BLaER1 (cell line): ENCODE measurements around the gene HIF1A.
"Not testable (repeated sequence)": the region's sequence is repeated elsewhere in the genome, so short reads cannot be mapped to it uniquely, and the experiment has no call there.

Experiments
- H3K27ac ChIP-seq: shearing (Covaris generic); formaldehyde crosslinking; 2 replicates; pipeline ENCODE4 v1.8.1; 2022
- H3K27me3 ChIP-seq: shearing (Covaris generic); formaldehyde crosslinking; 2 replicates; pipeline ENCODE4 v1.8.1; 2022
- H3K36me3 ChIP-seq: shearing (Covaris generic); formaldehyde crosslinking; 2 replicates; pipeline ENCODE4 v1.8.1; 2022
- H3K4me1 ChIP-seq: shearing (Covaris generic); formaldehyde crosslinking; 2 replicates; pipeline ENCODE4 v1.8.1; 2022
- H3K4me2 ChIP-seq: shearing (Covaris generic); formaldehyde crosslinking; 2 replicates; pipeline ENCODE4 v1.8.1; 2022
- H3K4me3 ChIP-seq: shearing (Covaris generic); formaldehyde crosslinking; 2 replicates; pipeline ENCODE4 v1.8.1; 2022
- H3K9ac ChIP-seq: shearing (Covaris generic); formaldehyde crosslinking; 2 replicates; pipeline ENCODE4 v1.8.1; 2022
- H3K9me3 ChIP-seq: shearing (Covaris generic); formaldehyde crosslinking; 2 replicates; pipeline ENCODE4 v1.8.1; 2022
- H4K20me1 ChIP-seq: shearing (Covaris generic); formaldehyde crosslinking; 2 replicates; pipeline ENCODE4 v1.8.1; 2022
- Cebpa-rat ChIP-seq: shearing (Covaris generic); IDR thresholded peaks from 2 replicates; pipeline ENCODE4 v1.8.1; 2022

HIF1A gene

DNA sequence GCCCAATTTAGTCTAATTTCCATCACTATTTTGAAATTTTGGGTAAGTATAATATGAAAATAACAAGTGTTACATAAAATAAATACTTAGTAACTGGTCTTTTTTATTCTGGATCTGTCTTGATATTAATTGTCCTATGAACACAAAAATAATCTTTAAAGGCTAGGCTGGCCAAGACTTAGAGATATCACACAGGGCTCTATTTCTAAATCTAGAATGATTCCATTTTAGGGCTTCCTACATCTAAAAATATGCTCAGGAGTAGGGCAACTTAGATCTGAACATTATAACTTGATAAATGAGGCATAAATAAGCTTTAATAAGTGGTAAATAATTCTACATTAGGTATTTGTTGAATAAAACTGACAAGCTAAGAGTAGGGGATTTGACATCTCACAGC is 43.8 kb downstream of the HIF1A start:
- Histone ChIP-seq H4K20me1 (peaks cover 62% of the 10 kb centered on the region; the same call in 1 of the 2 replicates), H3K4me3 (no peak overlapping the region), H3K27me3 (no peaks in the 10 kb centered on the region), H3K4me1 (peaks cover 13% of the 10 kb centered on the region), H3K4me2 (no peak overlapping the region), H3K36me3 (peaks cover 99% of the 10 kb centered on the region), H3K9ac (no peak overlapping the region), H3K27ac (no peak overlapping the region), H3K9me3 (no peaks in the 10 kb centered on the region)
- no peak for TF ChIP-seq Cebpa-rat

DNA sequence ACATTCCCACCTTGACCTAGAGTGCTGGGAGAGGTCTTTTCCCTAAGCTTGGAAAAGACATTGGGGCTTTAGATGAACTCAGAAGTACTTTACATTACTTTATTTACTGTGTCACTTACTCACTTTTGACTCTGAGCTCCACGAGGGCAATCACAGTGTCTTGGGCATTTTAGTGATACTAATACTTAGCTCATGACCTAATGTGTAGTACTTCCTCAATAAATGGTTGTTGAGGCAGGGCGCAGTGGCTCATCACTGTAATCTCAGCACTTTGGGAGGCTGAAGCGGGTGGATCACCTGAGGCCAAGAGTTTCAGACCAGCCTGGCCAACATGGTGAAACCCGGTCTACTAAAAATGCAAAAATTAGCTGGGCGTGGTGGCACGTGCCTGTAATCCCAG is 47.1 kb downstream of the HIF1A start:
- Histone ChIP-seq H3K4me3 (no peak overlapping the region), H3K4me1 (peaks cover 20% of the 10 kb centered on the region; the same call in 1 of the 2 replicates), H3K36me3 (peaks cover 99% of the 10 kb centered on the region), H3K4me2 (no peak overlapping the region), H3K27me3 (no peaks in the 10 kb centered on the region), H3K27ac (no peak overlapping the region), H4K20me1 (peaks cover 59% of the 10 kb centered on the region), H3K9ac (no peak overlapping the region), H3K9me3 (no peaks in the 10 kb centered on the region)
- TF ChIP-seq Cebpa-rat = no peak

DNA sequence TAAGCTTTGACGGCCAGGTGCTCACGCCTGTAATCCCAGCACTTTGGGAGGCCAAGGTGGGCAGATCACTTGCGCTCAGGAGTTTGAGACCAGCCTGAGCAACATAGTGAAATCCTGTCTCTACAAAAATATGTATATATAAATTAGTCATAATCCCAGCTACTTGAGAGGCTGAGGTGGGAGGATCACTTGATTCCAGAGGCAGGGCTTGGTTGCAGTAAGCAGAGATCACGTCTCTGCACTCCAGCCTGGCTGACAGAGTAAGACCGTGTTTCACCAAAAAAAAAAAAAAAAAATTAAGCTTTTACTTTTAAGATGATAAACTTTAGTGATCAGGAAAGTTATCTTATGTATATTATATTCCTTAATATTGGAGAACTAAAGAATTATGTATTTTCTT is 48.9 kb downstream of the HIF1A start:
- H3K27ac ChIP-seq = no peak overlapping the region
- no peak overlapping the region for H3K4me2 ChIP-seq
- peaks cover 82% of the 10 kb centered on the region for H3K36me3 ChIP-seq
- H4K20me1 ChIP-seq = peaks cover 57% of the 10 kb centered on the region
- H3K9me3 ChIP-seq = no peaks in the 10 kb centered on the region
- H3K27me3 ChIP-seq = no peaks in the 10 kb centered on the region
- no peak overlapping the region for H3K4me3 ChIP-seq
- no peak for TF ChIP-seq Cebpa-rat
- no peak overlapping the region for H3K9ac ChIP-seq
- H3K4me1 ChIP-seq = peaks cover 30% of the 10 kb centered on the region; the same call in 1 of the 2 replicates

DNA sequence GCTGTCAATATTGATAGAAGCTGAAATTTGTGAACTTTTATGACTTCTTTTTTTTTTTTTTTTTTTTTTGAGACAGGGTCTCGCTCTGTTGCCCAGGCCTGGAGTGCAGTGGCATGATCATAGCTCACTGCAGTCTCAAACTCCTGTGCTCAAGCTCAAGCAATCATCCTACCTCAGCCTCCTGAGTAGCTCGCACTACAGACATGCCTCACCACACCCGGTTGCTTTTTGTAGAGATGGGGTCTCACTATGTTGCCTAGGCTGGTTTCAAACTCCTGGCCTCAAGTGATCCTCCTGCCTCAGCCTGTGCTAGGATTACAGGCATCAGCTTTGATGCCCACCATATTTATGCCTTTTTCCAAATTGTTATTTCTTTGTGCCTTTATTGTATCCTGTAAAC is 51.0 kb downstream of the HIF1A start:
- not testable (repeated sequence) for H3K27me3 ChIP-seq, H3K27ac ChIP-seq, H3K9ac ChIP-seq, H3K4me3 ChIP-seq, H3K9me3 ChIP-seq
- Histone ChIP-seq H4K20me1 (peaks cover 67% of the 10 kb centered on the region), H3K4me1 (peaks cover 48% of the 10 kb centered on the region), H3K4me2 (peak overlapping the region; percentile 8; the same call in 1 of the 2 replicates), H3K36me3 (peaks cover 62% of the 10 kb centered on the region)

DNA sequence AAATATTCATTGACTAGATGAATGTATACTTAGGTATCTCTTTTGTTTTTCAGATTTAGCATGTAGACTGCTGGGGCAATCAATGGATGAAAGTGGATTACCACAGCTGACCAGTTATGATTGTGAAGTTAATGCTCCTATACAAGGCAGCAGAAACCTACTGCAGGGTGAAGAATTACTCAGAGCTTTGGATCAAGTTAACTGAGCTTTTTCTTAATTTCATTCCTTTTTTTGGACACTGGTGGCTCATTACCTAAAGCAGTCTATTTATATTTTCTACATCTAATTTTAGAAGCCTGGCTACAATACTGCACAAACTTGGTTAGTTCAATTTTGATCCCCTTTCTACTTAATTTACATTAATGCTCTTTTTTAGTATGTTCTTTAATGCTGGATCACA is 51.6 kb downstream of the HIF1A start:
- no peaks in the 10 kb centered on the region for H3K27me3 ChIP-seq
- H3K4me2 ChIP-seq = peak overlapping the region; percentile 5; the same call in 1 of the 2 replicates
- H3K9ac ChIP-seq = no peak overlapping the region
- H3K9me3 ChIP-seq = no peaks in the 10 kb centered on the region
- peaks cover 64% of the 10 kb centered on the region for H4K20me1 ChIP-seq
- H3K4me1 ChIP-seq = peaks cover 53% of the 10 kb centered on the region
- H3K36me3 ChIP-seq = peaks cover 56% of the 10 kb centered on the region
- no peak overlapping the region for H3K27ac ChIP-seq
- H3K4me3 ChIP-seq = no peak overlapping the region
- no peak for TF ChIP-seq Cebpa-rat

DNA sequence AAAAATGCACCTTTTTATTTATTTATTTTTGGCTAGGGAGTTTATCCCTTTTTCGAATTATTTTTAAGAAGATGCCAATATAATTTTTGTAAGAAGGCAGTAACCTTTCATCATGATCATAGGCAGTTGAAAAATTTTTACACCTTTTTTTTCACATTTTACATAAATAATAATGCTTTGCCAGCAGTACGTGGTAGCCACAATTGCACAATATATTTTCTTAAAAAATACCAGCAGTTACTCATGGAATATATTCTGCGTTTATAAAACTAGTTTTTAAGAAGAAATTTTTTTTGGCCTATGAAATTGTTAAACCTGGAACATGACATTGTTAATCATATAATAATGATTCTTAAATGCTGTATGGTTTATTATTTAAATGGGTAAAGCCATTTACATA is 52.0 kb downstream of the HIF1A start:
- Histone ChIP-seq H3K4me1 (peaks cover 58% of the 10 kb centered on the region), H4K20me1 (peaks cover 59% of the 10 kb centered on the region), H3K9me3 (no peaks in the 10 kb centered on the region), H3K27ac (no peak overlapping the region), H3K36me3 (peaks cover 52% of the 10 kb centered on the region), H3K4me2 (peak overlapping the region; percentile 5; the same call in 1 of the 2 replicates), H3K9ac (no peak overlapping the region), H3K27me3 (no peaks in the 10 kb centered on the region), H3K4me3 (no peak overlapping the region)
- TF ChIP-seq Cebpa-rat = no peak

DNA sequence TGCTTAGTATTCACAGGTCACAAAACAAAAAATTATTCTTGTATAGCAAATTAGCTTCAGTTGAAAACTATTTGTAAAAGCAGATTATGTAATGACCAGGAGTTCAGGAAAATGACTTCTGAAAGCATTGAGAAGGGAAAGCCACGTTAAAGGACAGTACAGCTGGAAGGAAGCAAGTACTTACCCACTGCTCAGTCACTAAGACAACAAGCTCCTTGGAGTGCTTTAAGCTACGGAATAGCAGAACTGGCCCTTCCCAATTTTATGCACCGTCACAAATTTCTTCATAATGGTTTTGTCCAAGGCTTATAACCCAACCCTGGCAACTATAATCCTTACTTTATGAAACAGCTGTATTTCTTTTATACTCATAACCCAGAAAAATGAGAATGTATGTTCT is 54.0 kb downstream of the HIF1A start:
- Histone ChIP-seq H3K27me3 (no peaks in the 10 kb centered on the region), H3K4me3 (peak overlapping the region; percentile 76; the same call in 1 of the 2 replicates), H3K9ac (no peak overlapping the region), H4K20me1 (peaks cover 44% of the 10 kb centered on the region), H3K36me3 (peaks cover 33% of the 10 kb centered on the region), H3K4me1 (peaks cover 66% of the 10 kb centered on the region), H3K4me2 (peak overlapping the region; percentile 94; the same call in 1 of the 2 replicates), H3K9me3 (no peaks in the 10 kb centered on the region), H3K27ac (no peak overlapping the region)
- no peak for TF ChIP-seq Cebpa-rat

DNA sequence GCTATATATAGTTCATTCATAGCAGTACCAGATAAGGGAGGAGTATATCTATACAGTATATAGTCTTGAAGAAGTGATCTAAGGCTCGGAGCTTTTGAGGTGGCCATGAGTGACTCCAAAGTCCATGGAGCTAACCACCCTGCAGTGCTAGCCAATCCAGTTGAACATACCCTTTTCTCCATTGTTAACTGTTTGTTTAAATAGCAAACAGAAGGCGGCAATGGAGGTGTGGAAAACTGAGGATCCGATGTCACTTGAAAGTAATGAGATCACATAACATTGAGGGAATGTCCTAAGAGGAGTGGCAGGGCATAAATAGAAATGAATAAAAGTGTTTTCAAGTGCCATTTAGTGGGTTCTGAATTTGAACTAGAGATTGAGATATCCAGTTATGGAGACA is 54.6 kb downstream of the HIF1A start:
- peak overlapping the region; percentile 94 for H3K4me2 ChIP-seq
- no peak overlapping the region for H3K27ac ChIP-seq
- peaks cover 27% of the 10 kb centered on the region for H3K36me3 ChIP-seq

DNA sequence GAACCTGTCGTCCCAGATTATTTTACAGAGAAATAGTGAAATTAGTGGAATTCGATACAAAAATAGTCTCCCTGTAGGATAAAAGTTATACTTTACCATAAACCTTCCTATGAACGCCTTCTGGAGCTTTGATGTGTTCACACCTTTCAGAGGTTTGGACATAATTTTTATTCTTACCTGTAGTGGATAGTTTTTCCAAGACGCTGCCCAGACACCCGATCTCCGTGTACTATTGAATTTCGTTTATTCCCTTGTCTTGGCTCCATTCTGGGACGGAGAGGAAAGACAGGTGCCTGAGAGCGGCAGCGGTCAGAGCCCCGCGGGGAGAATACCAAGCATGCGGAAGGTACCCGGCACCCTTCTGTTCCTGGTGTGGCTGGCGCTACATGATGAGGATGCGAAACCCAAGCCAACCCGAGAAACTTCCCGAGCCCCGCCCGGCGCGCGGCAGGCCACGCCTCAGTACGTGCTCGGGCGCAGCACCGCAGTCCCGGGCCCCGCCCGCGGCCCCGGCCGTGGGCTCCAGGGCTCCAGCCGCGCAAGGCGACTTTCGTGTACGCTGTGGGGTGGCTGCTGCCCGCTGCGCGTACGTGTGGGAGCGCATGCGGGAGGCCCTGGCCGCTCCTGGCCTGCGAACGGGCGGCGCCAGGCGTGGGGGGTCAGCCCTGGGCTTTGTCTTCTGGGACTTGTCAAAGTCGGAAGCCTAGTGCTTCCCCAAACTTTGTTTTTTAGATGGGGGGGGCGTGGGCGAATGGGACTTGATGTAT is 55.6 kb downstream of the HIF1A start:
- H3K4me3 ChIP-seq = peak overlapping the region; percentile 76
- H3K4me1 ChIP-seq = peaks cover 59% of the 10 kb centered on the region
- peak overlapping the region; percentile 81 for H3K9ac ChIP-seq
- H3K4me2 ChIP-seq = peak overlapping the region; percentile 94
- no peaks in the 10 kb centered on the region for H3K9me3 ChIP-seq
- no peak for TF ChIP-seq Cebpa-rat
- H4K20me1 ChIP-seq = peaks cover 31% of the 10 kb centered on the region
- H3K27me3 ChIP-seq = no peaks in the 10 kb centered on the region
- peaks cover 16% of the 10 kb centered on the region for H3K36me3 ChIP-seq
- peak overlapping the region; percentile 84 for H3K27ac ChIP-seq

More for the DNA sequence above, 54.6 kb downstream of the HIF1A start:
- Histone ChIP-seq H3K9ac (0 out of 2 replicates have a peak overlapping the region, but pooled peaks have one; percentile 4), H3K9me3 (no peaks in the 10 kb centered on the region), H4K20me1 (peaks cover 41% of the 10 kb centered on the region), H3K27me3 (no peaks in the 10 kb centered on the region), H3K4me1 (peaks cover 66% of the 10 kb centered on the region), H3K4me3 (peak overlapping the region; percentile 76)
- no peak for TF ChIP-seq Cebpa-rat

DNA sequence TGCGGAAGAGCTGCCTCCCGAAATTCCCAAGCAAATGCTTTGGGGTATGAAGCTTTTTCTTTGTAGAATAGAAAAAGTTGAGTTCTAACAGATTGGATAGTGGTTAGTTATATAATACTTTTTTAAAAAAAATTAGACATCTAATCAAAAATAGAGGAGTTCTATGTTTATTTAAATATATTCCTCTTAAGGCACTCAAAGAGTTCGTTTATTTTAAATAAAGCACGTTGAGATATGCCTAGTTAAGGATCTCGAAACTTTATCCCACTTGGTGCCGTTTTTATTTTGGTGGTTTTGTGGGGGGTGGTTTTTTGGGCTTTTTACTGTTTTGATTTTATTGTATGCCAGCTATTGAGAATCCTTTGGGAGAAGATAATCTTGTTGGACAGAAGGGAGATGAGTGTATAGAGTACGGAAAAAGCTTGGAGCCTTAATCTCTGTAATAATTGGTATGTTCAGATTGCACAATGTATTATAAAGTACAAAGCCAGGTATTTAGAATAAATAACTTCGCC is 56.2 kb downstream of the HIF1A start:
- Histone ChIP-seq H3K4me3 (peak overlapping the region; percentile 76), H3K4me2 (peak overlapping the region; percentile 94), H3K27me3 (no peaks in the 10 kb centered on the region), H3K9ac (peak overlapping the region; percentile 81), H4K20me1 (peaks cover 24% of the 10 kb centered on the region), H3K36me3 (peaks cover 10% of the 10 kb centered on the region), H3K4me1 (peaks cover 54% of the 10 kb centered on the region), H3K9me3 (no peaks in the 10 kb centered on the region), H3K27ac (peak overlapping the region; percentile 84)
- TF ChIP-seq Cebpa-rat = no peak
